Neural progenitor cell (in vitro differentiated cells): ENCODE data around the gene GJC2.

Source experiments
- EZH2 ChIP-seq: fragments of 200-600 bp; sonication (generic); IDR thresholded peaks from 2 replicates; pipeline ENCODE4 v1.6.1; 2017; ENCODE audit warnings: antibody characterized with exemption, mild to moderate bottlenecking, moderate library complexity
- TF ChIP-seq, protein P1 (sequence below): fragments of 200-600 bp; sonication (generic); IDR thresholded peaks from 2 replicates; pipeline ENCODE4 v1.5.1; 2017; ENCODE audit warnings: antibody characterized with exemption, mild to moderate bottlenecking

DNA sequence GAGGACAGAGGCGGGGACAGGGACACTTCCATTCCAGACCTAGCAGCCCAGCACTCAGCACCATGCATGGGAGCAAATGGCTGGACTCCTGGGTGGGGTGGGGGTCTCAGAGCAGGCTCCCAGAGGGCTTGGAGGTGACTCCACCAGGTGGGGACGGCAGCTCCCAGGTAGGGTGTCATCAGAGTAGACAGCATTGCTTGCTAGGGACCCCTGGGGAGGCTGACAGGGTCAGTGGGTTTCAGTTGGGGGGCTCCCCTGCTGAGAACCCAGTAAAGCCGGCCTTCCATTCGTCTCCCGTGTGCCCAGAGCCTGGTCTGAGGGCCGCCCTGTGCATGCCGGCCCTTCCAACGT lies 4.8 kb upstream of the GJC2 start:
- TF ChIP-seq, protein P1, sequence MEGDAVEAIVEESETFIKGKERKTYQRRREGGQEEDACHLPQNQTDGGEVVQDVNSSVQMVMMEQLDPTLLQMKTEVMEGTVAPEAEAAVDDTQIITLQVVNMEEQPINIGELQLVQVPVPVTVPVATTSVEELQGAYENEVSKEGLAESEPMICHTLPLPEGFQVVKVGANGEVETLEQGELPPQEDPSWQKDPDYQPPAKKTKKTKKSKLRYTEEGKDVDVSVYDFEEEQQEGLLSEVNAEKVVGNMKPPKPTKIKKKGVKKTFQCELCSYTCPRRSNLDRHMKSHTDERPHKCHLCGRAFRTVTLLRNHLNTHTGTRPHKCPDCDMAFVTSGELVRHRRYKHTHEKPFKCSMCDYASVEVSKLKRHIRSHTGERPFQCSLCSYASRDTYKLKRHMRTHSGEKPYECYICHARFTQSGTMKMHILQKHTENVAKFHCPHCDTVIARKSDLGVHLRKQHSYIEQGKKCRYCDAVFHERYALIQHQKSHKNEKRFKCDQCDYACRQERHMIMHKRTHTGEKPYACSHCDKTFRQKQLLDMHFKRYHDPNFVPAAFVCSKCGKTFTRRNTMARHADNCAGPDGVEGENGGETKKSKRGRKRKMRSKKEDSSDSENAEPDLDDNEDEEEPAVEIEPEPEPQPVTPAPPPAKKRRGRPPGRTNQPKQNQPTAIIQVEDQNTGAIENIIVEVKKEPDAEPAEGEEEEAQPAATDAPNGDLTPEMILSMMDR, result no peak
- TF ChIP-seq EZH2, result no peak
